ENCODE measurements around the gene CSRNP2. TPM values are rescaled to one million over a fixed set of nuclear protein-coding genes. Genes with fewer than 3 reads are reported as not detected.

The CSRNP2 gene
- total and polyA plus RNA-seq, 2 of the 8 experiments (the other 6 are each of a cell fraction or from before 2014, with no cell fraction given) = 13.7 to 34.0 TPM

DNA sequence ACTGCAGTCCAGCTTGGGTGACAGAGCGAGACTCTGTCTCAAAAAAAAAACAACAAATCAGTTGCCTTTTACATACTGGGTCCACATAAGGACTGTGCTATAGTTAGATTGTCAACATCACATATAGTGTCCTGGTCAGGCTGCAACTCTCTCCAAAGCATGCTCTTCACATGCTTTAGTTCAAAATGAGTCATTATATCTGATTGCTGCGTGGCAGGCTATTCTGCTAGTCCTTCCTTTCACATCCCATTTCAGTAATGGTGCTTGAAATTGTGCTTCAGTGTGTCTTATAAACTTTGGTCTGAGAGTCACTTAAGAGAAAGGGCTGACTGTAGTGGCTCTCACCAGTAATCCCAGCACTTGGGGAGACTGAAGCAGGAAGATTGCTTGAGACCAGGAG, 28.3 kb downstream of the CSRNP2 start (continued):
- TF ChIP-seq, protein P1, sequence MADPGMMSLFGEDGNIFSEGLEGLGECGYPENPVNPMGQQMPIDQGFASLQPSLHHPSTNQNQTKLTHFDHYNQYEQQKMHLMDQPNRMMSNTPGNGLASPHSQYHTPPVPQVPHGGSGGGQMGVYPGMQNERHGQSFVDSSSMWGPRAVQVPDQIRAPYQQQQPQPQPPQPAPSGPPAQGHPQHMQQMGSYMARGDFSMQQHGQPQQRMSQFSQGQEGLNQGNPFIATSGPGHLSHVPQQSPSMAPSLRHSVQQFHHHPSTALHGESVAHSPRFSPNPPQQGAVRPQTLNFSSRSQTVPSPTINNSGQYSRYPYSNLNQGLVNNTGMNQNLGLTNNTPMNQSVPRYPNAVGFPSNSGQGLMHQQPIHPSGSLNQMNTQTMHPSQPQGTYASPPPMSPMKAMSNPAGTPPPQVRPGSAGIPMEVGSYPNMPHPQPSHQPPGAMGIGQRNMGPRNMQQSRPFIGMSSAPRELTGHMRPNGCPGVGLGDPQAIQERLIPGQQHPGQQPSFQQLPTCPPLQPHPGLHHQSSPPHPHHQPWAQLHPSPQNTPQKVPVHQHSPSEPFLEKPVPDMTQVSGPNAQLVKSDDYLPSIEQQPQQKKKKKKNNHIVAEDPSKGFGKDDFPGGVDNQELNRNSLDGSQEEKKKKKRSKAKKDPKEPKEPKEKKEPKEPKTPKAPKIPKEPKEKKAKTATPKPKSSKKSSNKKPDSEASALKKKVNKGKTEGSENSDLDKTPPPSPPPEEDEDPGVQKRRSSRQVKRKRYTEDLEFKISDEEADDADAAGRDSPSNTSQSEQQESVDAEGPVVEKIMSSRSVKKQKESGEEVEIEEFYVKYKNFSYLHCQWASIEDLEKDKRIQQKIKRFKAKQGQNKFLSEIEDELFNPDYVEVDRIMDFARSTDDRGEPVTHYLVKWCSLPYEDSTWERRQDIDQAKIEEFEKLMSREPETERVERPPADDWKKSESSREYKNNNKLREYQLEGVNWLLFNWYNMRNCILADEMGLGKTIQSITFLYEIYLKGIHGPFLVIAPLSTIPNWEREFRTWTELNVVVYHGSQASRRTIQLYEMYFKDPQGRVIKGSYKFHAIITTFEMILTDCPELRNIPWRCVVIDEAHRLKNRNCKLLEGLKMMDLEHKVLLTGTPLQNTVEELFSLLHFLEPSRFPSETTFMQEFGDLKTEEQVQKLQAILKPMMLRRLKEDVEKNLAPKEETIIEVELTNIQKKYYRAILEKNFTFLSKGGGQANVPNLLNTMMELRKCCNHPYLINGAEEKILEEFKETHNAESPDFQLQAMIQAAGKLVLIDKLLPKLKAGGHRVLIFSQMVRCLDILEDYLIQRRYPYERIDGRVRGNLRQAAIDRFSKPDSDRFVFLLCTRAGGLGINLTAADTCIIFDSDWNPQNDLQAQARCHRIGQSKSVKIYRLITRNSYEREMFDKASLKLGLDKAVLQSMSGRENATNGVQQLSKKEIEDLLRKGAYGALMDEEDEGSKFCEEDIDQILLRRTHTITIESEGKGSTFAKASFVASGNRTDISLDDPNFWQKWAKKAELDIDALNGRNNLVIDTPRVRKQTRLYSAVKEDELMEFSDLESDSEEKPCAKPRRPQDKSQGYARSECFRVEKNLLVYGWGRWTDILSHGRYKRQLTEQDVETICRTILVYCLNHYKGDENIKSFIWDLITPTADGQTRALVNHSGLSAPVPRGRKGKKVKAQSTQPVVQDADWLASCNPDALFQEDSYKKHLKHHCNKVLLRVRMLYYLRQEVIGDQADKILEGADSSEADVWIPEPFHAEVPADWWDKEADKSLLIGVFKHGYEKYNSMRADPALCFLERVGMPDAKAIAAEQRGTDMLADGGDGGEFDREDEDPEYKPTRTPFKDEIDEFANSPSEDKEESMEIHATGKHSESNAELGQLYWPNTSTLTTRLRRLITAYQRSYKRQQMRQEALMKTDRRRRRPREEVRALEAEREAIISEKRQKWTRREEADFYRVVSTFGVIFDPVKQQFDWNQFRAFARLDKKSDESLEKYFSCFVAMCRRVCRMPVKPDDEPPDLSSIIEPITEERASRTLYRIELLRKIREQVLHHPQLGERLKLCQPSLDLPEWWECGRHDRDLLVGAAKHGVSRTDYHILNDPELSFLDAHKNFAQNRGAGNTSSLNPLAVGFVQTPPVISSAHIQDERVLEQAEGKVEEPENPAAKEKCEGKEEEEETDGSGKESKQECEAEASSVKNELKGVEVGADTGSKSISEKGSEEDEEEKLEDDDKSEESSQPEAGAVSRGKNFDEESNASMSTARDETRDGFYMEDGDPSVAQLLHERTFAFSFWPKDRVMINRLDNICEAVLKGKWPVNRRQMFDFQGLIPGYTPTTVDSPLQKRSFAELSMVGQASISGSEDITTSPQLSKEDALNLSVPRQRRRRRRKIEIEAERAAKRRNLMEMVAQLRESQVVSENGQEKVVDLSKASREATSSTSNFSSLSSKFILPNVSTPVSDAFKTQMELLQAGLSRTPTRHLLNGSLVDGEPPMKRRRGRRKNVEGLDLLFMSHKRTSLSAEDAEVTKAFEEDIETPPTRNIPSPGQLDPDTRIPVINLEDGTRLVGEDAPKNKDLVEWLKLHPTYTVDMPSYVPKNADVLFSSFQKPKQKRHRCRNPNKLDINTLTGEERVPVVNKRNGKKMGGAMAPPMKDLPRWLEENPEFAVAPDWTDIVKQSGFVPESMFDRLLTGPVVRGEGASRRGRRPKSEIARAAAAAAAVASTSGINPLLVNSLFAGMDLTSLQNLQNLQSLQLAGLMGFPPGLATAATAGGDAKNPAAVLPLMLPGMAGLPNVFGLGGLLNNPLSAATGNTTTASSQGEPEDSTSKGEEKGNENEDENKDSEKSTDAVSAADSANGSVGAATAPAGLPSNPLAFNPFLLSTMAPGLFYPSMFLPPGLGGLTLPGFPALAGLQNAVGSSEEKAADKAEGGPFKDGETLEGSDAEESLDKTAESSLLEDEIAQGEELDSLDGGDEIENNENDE (IDR thresholded peaks at IDR 0.05; ENCODE audit: insufficient replicate concordance, low read length) = no peak
- no peak for TF ChIP-seq NANOG (IDR thresholded peaks at IDR 0.05; ENCODE audit: insufficient read depth, low read depth, low read length, poor library complexity, severe bottlenecking)
- no peak for TF ChIP-seq EGR1 (IDR thresholded peaks at IDR 0.05; ENCODE audit: borderline replicate concordance, low read depth, low read length)
- no peak for TF ChIP-seq ASH2L (IDR thresholded peaks at IDR 0.05; ENCODE audit: low read length)
- TF ChIP-seq BACH1 (IDR thresholded peaks at IDR 0.05; ENCODE audit: low read length) = no peak
- no peak for TF ChIP-seq CHD2 (IDR thresholded peaks at IDR 0.05; ENCODE audit: low read length)
